IMR-90 (cell line): ENCODE results near the gene CLNK. TPM values are rescaled to one million over a fixed set of nuclear protein-coding genes. Genes with fewer than 3 reads are reported as not detected.

Source experiments
- ATAC-seq: fragments of 200-7000 bp; cut with Tn5 transposase; 2 replicates; pipeline ENCODE4 v1.9.1; 2020; ENCODE audit warnings: low read depth, mild to moderate bottlenecking, moderate library complexity
- BruUV-seq: library from RNA; stranded (reverse); fragments of 400-500 nt; replicated peaks from 2 replicates; lab custom pipeline; 2021; lab: Mats Ljungman, UMichigan
- CTCF ChIA-PET: fragments of 300-600 bp; formaldehyde crosslinking; extraction: SDS; loops from one replicate; lab custom pipeline; 2021; ENCODE audit warnings: antibody characterized with exemption; lab: Yijun Ruan, JAX
- POLR2A ChIA-PET: fragments of 300-600 bp; sonication (Branson Sonifier 250); formaldehyde crosslinking; loops from one replicate; lab custom pipeline; 2022; ENCODE audit warnings: antibody characterized with exemption; ENCODE audit not compliant: unreplicated experiment; lab: Charles Lee
- DNase-seq: peaks from one replicate; pipeline ENCODE4 v3.0.0; 2013
- H2AFZ ChIP-seq: replicated peaks from 2 replicates; pipeline ENCODE3; 2013; ENCODE audit warnings: low read length, mild to moderate bottlenecking; ENCODE audit not compliant: poor library complexity
- H2AK5ac ChIP-seq: 2 replicates; pipeline ENCODE4 v1.6.1; 2013; ENCODE audit warnings: low read depth, low read length, inconsistent platforms
- H2AK9ac ChIP-seq: replicated peaks from 2 replicates; pipeline ENCODE3; 2013; ENCODE audit warnings: mild to moderate bottlenecking, low read depth, low read length, moderate library complexity; ENCODE audit not compliant: poor library complexity
- H2BK120ac ChIP-seq: 2 replicates; pipeline ENCODE4 v1.6.1; 2013; ENCODE audit warnings: low read depth, low read length, inconsistent platforms
- H2BK15ac ChIP-seq: 3 replicates; pipeline ENCODE4 v1.6.1; 2013; ENCODE audit warnings: low read depth, low read length, inconsistent platforms
- H2BK20ac ChIP-seq: 2 replicates; pipeline ENCODE4 v1.6.1; 2013; ENCODE audit warnings: low read depth, mild to moderate bottlenecking, inconsistent platforms, low read length, moderate library complexity
- H2BK5ac ChIP-seq: 2 replicates; pipeline ENCODE4 v1.6.1; 2013; ENCODE audit warnings: mild to moderate bottlenecking, low read depth, low read length, inconsistent platforms; ENCODE audit not compliant: poor library complexity, severe bottlenecking
- H3K14ac ChIP-seq: replicated peaks from 2 replicates; pipeline ENCODE4 v1.6.1; 2013; ENCODE audit warnings: low read depth, low read length, inconsistent platforms
- H3K18ac ChIP-seq: 2 replicates; pipeline ENCODE4 v1.6.1; 2013; ENCODE audit warnings: low read depth, low read length, control low read depth
- H3K23ac ChIP-seq: 2 replicates; pipeline ENCODE4 v1.6.1; 2013; ENCODE audit warnings: low read depth, low read length, inconsistent platforms
- H3K27ac ChIP-seq: 2 replicates; pipeline ENCODE4 v1.5.1; 2013; ENCODE audit warnings: mild to moderate bottlenecking, control low read depth, low read length; ENCODE audit not compliant: insufficient read depth
- H3K27me3 ChIP-seq: 2 replicates; pipeline ENCODE4 v1.6.1; 2013; ENCODE audit warnings: low read length; ENCODE audit not compliant: control insufficient read depth, insufficient read depth
- H3K36me3 ChIP-seq: 2 replicates; pipeline ENCODE4 v1.6.1; 2013; ENCODE audit warnings: low read length, mixed read lengths; ENCODE audit not compliant: control insufficient read depth, insufficient read depth
- H3K4ac ChIP-seq: 2 replicates; pipeline ENCODE4 v1.6.1; 2013; ENCODE audit warnings: low read depth, low read length, inconsistent platforms
- H3K4me1 ChIP-seq: 2 replicates; pipeline ENCODE4 v1.6.1; 2013; ENCODE audit warnings: low read length, mixed read lengths; ENCODE audit not compliant: control insufficient read depth, insufficient read depth
- H3K4me2 ChIP-seq: 2 replicates; pipeline ENCODE4 v1.6.1; 2013; ENCODE audit warnings: low read depth, mild to moderate bottlenecking, control low read depth, low read length, moderate library complexity
- H3K4me3 ChIP-seq: 2 replicates; pipeline ENCODE4 v1.5.1; 2013; ENCODE audit warnings: low read depth, mild to moderate bottlenecking, control low read depth, low read length, moderate library complexity; ENCODE audit not compliant: insufficient read depth
- H3K56ac ChIP-seq: 2 replicates; pipeline ENCODE4 v1.6.1; 2013; ENCODE audit warnings: low read length, inconsistent platforms; ENCODE audit not compliant: insufficient read depth; ENCODE audit errors: extremely low read depth
- H3K79me1 ChIP-seq, 2 experiments: 2 replicates each; pipeline ENCODE4 v1.6.1; 2013; ENCODE audit warnings: low read length in 2 of 2, inconsistent platforms in 1 of 2, low read depth in 1 of 2
- H3K9ac ChIP-seq: 2 replicates; pipeline ENCODE4 v1.6.1; 2013; ENCODE audit warnings: low read depth, low read length, control low read depth
- H3K9me1 ChIP-seq: 2 replicates; pipeline ENCODE4 v1.6.1; 2013; ENCODE audit warnings: low read length, inconsistent platforms; ENCODE audit not compliant: insufficient read depth
- H3K9me3 ChIP-seq: 2 replicates; pipeline ENCODE4 v1.6.1; 2013; ENCODE audit warnings: low read length; ENCODE audit not compliant: control insufficient read depth, insufficient read depth
- H4K20me1 ChIP-seq: 2 replicates; pipeline ENCODE4 v1.6.1; 2013; ENCODE audit warnings: low read length, inconsistent platforms; ENCODE audit not compliant: insufficient read depth
- H4K5ac ChIP-seq: 2 replicates; pipeline ENCODE4 v1.6.1; 2013; ENCODE audit warnings: mild to moderate bottlenecking, low read depth, low read length, control low read depth
- H4K8ac ChIP-seq, 2 experiments: 2 replicates each; pipeline ENCODE4 v1.6.1; 2013; ENCODE audit warnings: low read depth in 2 of 2, low read length in 2 of 2, control low read depth in 1 of 2, inconsistent platforms in 1 of 2
- H4K91ac ChIP-seq: 2 replicates; pipeline ENCODE4 v1.6.1; 2013; ENCODE audit warnings: low read depth, low read length, inconsistent platforms; ENCODE audit not compliant: insufficient read depth
- CEBPB ChIP-seq: IDR thresholded peaks from 2 replicates; pipeline ENCODE4 v1.6.1; 2012; ENCODE audit warnings: low read depth, low read length, improper control_type of control experiment
- CHD1 ChIP-seq: IDR thresholded peaks from 2 replicates; pipeline ENCODE4 v1.6.1; 2012; ENCODE audit warnings: low read depth, low read length, improper control_type of control experiment
- MAFK ChIP-seq: IDR thresholded peaks from 2 replicates; pipeline ENCODE4 v1.6.1; 2012; ENCODE audit warnings: low read depth, low read length, improper control_type of control experiment
- NFE2L2 ChIP-seq: fragments of 150-350 bp; IDR thresholded peaks from 2 replicates; pipeline ENCODE4 v1.6.1; 2016; ENCODE audit warnings: low read depth, mild to moderate bottlenecking, low read length
- POLR2A ChIP-seq: IDR thresholded peaks from 2 replicates; pipeline ENCODE4 v1.6.1; 2012; ENCODE audit warnings: mild to moderate bottlenecking, low read depth, low read length
- RAD21 ChIP-seq: IDR thresholded peaks from 2 replicates; pipeline ENCODE4 v1.6.1; 2012; ENCODE audit warnings: low read length, improper control_type of control experiment
- RCOR1 ChIP-seq: IDR thresholded peaks from 2 replicates; pipeline ENCODE4 v1.6.1; 2012; ENCODE audit warnings: mild to moderate bottlenecking, low read length, improper control_type of control experiment; ENCODE audit not compliant: insufficient replicate concordance
- RFX5 ChIP-seq: IDR thresholded peaks from 2 replicates; pipeline ENCODE4 v1.8.0; 2012; ENCODE audit warnings: low read depth, mild to moderate bottlenecking, low read length, moderate library complexity
- SMC3 ChIP-seq: fragments of 150-350 bp; IDR thresholded peaks from 2 replicates; pipeline ENCODE4 v1.6.1; 2016; ENCODE audit warnings: low read depth, mild to moderate bottlenecking, antibody characterized with exemption, low read length, moderate library complexity
- WGBS, 2 experiments: methylation state at CpG; one replicate each; pipeline versions ENCODE4 v1.1.5 to v1.1.7; 2013; ENCODE audit warnings: missing lambda C conversion rate in 2 of 2; ENCODE audit not compliant: insufficient read length in 1 of 2; ENCODE audit errors: extremely low coverage in 2 of 2; 5-methylcytosine and 5-hydroxymethylcytosine counted together
- dilution Hi-C: fragments of 300-500 bp; cut with HindIII; formaldehyde crosslinking; loops from one replicate; pipeline ENCODE4 v1.14.3; 2018; ENCODE audit warnings: low sequenced_read_pairs; ENCODE audit not compliant: unreplicated experiment
- in situ Hi-C: fragments of 300-500 bp; cut with MboI; formaldehyde crosslinking; loops from 3 replicates; pipeline ENCODE4 v1.14.3; 2019; ENCODE audit warnings: low sequenced_read_pairs, inconsistent platforms, mixed read lengths
- intact Hi-C: fragments of 100-400 bp; cut with micrococcal nuclease; formaldehyde crosslinking; loops from 2 replicates; pipeline ENCODE4 v1.10.0; 2022
- polyA plus RNA-seq, 3 experiments: library from polyadenylated mRNA; depleted of rRNA; stranded (reverse); fragments of >200 nt; gene quantifications; 2 replicates each; pipeline ENCODE4 v1.2.3, GENCODE V29; 2012; ENCODE audit warnings: low replicate concordance in 1 of 3
- total RNA-seq: library from RNA; depleted of rRNA; stranded (reverse); fragments of >200 nt; gene quantifications from 2 replicates; pipeline ENCODE4 v1.2.3, GENCODE V29; 2012
- TF ChIP-seq, protein P1 (sequence below): fragments of 150-350 bp; IDR thresholded peaks from 2 replicates; pipeline ENCODE4 v1.6.1; 2017; ENCODE audit warnings: mild to moderate bottlenecking, antibody characterized with exemption, low read length, low read depth
- TF ChIP-seq, protein P2 (sequence below): fragments of 150-350 bp; IDR thresholded peaks from 2 replicates; pipeline ENCODE4 v1.6.1; 2016; ENCODE audit warnings: low read depth, mild to moderate bottlenecking, low read length, moderate library complexity, borderline replicate concordance

The CLNK gene
- total and polyA plus RNA-seq, 2 of the 4 experiments (the other 2 are of a cell fraction) = not detected

DNA sequence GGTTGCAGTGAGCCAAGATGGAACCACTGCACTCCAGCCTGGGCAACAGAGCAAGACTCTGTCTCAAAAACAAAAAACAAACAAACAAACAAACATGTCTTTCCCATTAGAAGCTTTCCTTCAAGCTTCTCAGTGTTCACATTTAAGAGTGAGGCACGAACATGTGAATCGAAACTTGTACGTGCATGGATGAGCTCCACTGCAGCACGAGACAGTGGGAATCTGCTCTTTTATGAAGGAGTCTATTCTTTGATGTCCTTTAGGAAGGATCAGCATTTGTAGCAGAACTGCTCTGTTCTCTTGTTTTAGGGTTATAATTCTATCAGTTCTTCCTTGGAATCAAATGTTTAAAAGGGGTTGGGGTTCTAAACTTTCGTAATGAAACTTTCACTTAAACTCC is 204.0 kb downstream of the CLNK start:
- Histone ChIP-seq H4K20me1 (no peaks in the 10 kb centered on the region), H3K9me1 (no peaks in the 10 kb centered on the region), H2BK120ac (no peak overlapping the region), H3K18ac (no peak overlapping the region), H3K27ac (no peak overlapping the region), H4K8ac (no peak overlapping the region), H2BK15ac (no peak overlapping the region), H3K9me3 (no peaks in the 10 kb centered on the region), H3K9ac (no peak overlapping the region), H4K5ac (no peak overlapping the region), H3K56ac (no peak overlapping the region), H2BK20ac (no peak overlapping the region), H3K4me1 (no peaks in the 10 kb centered on the region), H3K14ac (no peak overlapping the region), H2AK5ac (no peak overlapping the region), H3K36me3 (no peaks in the 10 kb centered on the region), H2BK5ac (no peak overlapping the region), H2AFZ (no peak overlapping the region), H3K27me3 (no peaks in the 10 kb centered on the region), H3K79me1 (no peaks in the 10 kb centered on the region), H3K4ac (no peak overlapping the region), H3K23ac (no peak overlapping the region), H2AK9ac (no peak overlapping the region), H3K4me3 (no peak overlapping the region), H3K4me2 (no peak overlapping the region), H4K91ac (no peak overlapping the region)
- ChIA-PET POLR2A (no interaction called here), CTCF (no interaction called here)
- ATAC-seq (no peak), DNase-seq (no peak)
- intact Hi-C loops = no loop called here
- dilution Hi-C loops = no loop called here
- WGBS, 2 experiments = 67% methylated on average over 3 of the region's 5 CpGs; no CpG with 5 or more reads in 1 of the 2 experiments
- in situ Hi-C loops = no loop called here
- no TSS peak for BruUV-seq
- TF ChIP-seq CEBPB (no peak), NFE2L2 (no peak), RFX5 (no peak), CHD1 (no peak), MAFK (no peak), RAD21 (no peak), RCOR1 (no peak), POLR2A (no peak), SMC3 (no peak)
- TF ChIP-seq, protein P1, sequence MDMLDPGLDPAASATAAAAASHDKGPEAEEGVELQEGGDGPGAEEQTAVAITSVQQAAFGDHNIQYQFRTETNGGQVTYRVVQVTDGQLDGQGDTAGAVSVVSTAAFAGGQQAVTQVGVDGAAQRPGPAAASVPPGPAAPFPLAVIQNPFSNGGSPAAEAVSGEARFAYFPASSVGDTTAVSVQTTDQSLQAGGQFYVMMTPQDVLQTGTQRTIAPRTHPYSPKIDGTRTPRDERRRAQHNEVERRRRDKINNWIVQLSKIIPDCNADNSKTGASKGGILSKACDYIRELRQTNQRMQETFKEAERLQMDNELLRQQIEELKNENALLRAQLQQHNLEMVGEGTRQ = no peak
- TF ChIP-seq, protein P2, sequence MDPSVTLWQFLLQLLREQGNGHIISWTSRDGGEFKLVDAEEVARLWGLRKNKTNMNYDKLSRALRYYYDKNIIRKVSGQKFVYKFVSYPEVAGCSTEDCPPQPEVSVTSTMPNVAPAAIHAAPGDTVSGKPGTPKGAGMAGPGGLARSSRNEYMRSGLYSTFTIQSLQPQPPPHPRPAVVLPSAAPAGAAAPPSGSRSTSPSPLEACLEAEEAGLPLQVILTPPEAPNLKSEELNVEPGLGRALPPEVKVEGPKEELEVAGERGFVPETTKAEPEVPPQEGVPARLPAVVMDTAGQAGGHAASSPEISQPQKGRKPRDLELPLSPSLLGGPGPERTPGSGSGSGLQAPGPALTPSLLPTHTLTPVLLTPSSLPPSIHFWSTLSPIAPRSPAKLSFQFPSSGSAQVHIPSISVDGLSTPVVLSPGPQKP = no peak
